ENCODE results near the gene ARHGAP26. TPM values are rescaled to one million over a fixed set of nuclear protein-coding genes. Genes with fewer than 3 reads are reported as not detected.

Gene ARHGAP26
- total and polyA plus RNA-seq, 2 donors (not counting 3 experiments of a cell fraction or from before 2014, with no cell fraction given), result 3.1 to 16.2 TPM

DNA sequence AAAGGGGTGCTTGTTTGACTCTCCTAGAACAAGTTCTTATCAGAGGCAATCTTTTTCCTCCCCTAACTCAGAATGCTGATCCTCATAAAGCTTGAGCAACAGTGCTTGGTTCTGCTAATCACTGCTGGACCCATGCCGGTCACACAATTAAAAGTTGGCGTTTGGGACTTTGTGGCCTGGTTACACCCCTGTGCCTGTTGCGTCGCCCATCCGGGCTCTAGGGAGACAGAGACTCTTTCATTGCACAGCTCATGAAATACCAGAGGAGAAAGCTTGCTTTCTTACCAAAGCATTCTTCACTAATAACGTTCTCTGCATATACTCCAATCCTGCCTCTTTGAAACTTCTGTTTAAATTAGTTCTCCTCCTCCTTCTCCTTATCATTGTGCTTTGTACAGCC is 332.2 kb downstream of the ARHGAP26 start:
- H3K4me2 ChIP-seq (ENCODE audit: insufficient read depth, low read length), result no peak overlapping the region
- TF ChIP-seq POLR2A (IDR thresholded peaks at IDR 0.05; ENCODE audit: low read depth, low read length) (no peak), GATA2 (IDR thresholded peaks at IDR 0.05; ENCODE audit: insufficient read depth, insufficient read length, low read depth, low read length) (no peak), POLR2AphosphoS5 (IDR thresholded peaks at IDR 0.05; ENCODE audit: insufficient read depth, low read depth, low read length) (no peak), EZH2 (IDR thresholded peaks at IDR 0.05; ENCODE audit: borderline replicate concordance, low read depth, low read length, severe bottlenecking) (no peak), JUN (IDR thresholded peaks at IDR 0.05; ENCODE audit: borderline replicate concordance, insufficient read depth, insufficient read length, low read depth) (no peak), CTCF (IDR thresholded peaks at IDR 0.05; ENCODE audit: extremely low read depth in 1 of 2, insufficient read depth in 1 of 2, low read depth in 1 of 2, low read length in 2 of 2) (no peak), FOS (IDR thresholded peaks at IDR 0.05; ENCODE audit: borderline replicate concordance, insufficient read depth, low read length) (no peak), MYC (IDR thresholded peaks at IDR 0.05; ENCODE audit: low read depth, low read length) (no peak)
- TF ChIP-seq, protein P1, sequence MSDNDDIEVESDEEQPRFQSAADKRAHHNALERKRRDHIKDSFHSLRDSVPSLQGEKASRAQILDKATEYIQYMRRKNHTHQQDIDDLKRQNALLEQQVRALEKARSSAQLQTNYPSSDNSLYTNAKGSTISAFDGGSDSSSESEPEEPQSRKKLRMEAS (IDR thresholded peaks at IDR 0.05; ENCODE audit: insufficient read depth, insufficient read length), result no peak

More for the DNA sequence above, 332.2 kb downstream of the ARHGAP26 start:
- H3K27me3 ChIP-seq (ENCODE audit: control insufficient read depth in 2 of 2, insufficient read depth in 2 of 2, low read length in 2 of 2), result no peaks in the 10 kb centered on the region
- H3K79me2 ChIP-seq (ENCODE audit: control insufficient read depth, insufficient read depth, low read length), result no peaks in the 10 kb centered on the region
- intact Hi-C loops (cut with micrococcal nuclease), result no loop called here
- dilution Hi-C loops (cut with MboI; ENCODE audit: extremely low pct_ligation_motif_present, low sequenced_read_pairs), result no loop called here
- H3K36me3 ChIP-seq (ENCODE audit: control insufficient read depth in 2 of 2, extremely low read depth in 1 of 2, insufficient read depth in 2 of 2, low read length in 2 of 2), result no peaks in the 10 kb centered on the region
- no peak for FAIRE-seq
- no peaks in the 10 kb centered on the region for H3K9me1 ChIP-seq (replicated peaks; ENCODE audit: control insufficient read depth, extremely low read depth, insufficient read depth, low read length)
- no peak overlapping the region for H3K4me3 ChIP-seq (replicated peaks in 1 of 3; ENCODE audit: insufficient read depth in 1 of 3, low read depth in 1 of 3, low read length in 3 of 3)
- CTCF ChIA-PET, result interaction anchor here (1.2 kb wide), 1 partner anchor 299 kb away, joined by 3 read pairs; no protein-coding TSS in a partner anchor
- H3K27ac ChIP-seq (ENCODE audit: insufficient read depth, low read depth, low read length), result no peak overlapping the region
- no peaks in the 10 kb centered on the region for H3K9me3 ChIP-seq (replicated peaks; ENCODE audit: control insufficient read depth, insufficient read depth, low read length)
- DNase-seq (ENCODE audit: low read depth, low spot score), result no peak
- POLR2A ChIA-PET, result no interaction called here
- no peak overlapping the region for H2AFZ ChIP-seq (ENCODE audit: low read depth, low read length)
- no peaks in the 10 kb centered on the region for H4K20me1 ChIP-seq (replicated peaks; ENCODE audit: control insufficient read depth, extremely low read depth, insufficient read depth, low read length)
- H3K4me1 ChIP-seq (ENCODE audit: control insufficient read depth, extremely low read depth, insufficient read depth, low read length), result no peaks in the 10 kb centered on the region
- no TSS peak for BruUV-seq (replicated peaks)
- no peak overlapping the region for H3K9ac ChIP-seq (replicated peaks; ENCODE audit: extremely low read depth, insufficient read depth, low read length)
